NCI-H748 (cell line): Measurements from ENCODE around the gene JARID2.

Source experiments
- DNase-seq: peaks from one replicate; lab custom pipeline; 2025; ENCODE audit not compliant: unreplicated experiment; lab: John Stamatoyannopoulos, UW

The JARID2 gene

DNA sequence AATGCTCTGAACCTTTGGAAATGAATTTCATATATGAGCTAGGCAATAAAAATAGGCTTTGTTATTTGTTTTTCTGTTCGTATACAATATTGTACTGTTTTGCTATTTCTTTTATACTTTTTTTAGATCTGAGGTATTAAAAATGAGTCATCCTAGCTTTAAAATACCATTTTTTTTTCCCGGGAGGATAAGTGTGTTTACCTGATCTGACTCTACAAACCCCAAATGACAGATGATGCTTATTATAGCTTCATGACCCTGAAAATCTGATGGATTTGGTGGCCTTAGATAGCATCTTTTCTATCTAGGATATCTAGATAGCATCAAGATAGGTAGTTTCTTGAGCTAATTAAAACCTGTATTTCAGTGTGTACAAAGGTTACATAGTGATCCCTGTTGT lies 210.6 kb downstream of the JARID2 start:
- DNase-seq, result no peak

DNA sequence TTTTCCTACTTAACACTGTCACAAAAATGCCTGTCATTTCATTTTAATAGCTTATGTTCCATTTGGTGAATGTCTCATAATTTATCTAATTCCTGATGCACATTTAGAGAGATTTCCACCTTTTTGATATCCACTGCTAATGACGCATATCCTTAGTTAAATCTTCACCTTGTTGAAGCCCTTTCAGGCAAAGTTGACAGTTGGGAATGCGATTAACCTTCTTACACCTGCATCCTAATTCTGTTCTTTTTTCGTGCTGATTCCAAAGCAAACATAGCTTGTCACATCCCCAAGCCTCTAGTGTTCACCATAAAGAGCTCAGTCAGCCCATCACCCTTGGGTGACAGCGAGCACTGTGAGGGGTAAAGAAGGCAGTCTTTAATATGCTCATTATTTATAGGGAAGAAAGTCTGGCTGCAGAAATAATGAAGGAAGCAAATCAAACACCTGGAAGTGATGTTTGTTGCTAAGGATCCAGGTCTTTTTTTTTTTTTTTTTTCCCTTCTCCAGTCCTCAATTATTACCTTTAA lies 211.3 kb downstream of the JARID2 start:
- DNase-seq, result peak; percentile 42

DNA sequence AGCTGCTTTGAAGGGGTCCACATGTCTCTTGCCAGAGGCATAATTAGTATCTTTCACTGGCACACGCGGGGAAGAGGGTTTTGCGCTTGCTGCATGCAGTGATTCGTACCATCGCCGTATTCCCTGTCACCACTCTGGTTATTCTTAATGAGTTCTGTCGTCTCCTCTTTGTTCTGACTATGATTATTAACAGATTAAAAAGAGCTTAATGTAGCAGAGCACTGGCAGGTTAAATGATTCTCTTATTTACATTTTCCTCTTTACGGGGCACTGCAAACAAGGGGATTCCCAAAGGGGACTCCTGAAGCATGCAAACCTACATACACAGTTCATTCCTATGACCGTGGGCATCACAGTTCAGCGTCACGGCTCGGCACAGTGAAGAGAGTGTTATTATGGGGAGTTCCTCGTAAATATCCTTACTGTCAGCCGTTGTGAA lies 212.2 kb downstream of the JARID2 start:
- DNase-seq, result peak; percentile 66

DNA sequence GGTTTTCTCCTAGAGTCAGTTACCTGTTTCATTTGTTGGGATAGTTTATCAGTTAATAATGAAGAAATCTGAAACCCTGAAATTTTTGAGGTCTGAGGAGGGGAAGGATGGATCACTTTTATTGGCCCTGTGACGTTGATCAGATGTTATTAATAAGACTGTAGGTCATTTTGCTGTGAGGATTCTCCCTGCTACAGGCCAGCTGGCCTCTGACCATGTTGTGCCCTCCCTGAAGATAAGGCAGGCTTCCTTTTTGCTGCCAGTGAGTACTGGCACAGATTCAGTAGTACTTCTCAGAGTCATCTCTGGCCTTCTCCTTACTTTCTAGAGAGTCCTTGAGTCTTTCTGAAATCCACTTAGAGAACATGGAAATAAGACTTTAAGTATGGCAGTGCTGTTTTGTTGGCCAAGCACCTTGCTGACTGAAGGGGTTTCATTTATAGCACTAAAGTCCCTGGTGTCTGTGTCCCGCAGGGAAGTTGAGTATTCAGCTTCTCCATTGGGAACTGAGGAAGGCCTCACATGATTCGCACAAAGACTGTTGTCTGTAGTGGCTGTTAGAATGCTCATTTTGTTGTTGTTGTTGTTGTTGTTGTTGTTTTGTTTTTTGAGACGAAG lies 214.3 kb downstream of the JARID2 start:
- no peak for DNase-seq

DNA sequence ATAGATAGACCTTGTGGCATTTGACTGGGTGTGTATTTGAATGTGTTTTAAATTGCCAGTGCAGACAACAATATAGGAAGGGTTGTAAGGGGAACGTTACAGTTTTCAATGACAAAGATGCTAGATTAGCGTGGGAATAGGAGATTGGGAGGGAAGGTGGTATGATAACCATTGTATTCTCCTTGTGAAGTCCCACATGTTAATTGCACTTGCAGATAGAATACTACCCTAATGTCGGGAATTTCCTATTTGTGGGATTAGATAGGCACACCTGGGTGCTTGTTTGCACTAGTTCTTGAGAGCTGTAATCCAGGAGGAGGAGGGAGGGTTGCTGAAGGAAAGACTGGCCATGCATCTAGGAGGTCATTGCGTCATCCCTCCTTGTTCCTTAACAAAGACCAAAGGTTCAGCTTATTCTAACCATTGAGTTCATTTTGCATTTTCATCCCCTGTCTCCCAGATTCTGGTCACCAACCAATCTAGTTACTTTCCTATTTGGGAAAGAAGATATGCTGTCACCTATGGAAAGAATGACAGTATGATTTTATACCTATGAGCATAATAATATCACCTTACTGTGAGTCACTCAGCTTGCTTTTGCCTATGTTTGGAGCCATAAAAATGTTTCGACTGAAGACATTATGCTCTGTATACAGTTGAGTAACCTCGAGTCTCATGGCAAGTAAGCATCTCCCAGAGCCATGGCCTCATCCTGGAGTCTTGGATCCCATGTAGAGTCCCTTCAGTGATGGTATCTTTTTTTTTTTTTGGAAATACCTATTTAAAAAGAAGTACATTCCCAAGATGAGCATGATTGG lies 215.5 kb downstream of the JARID2 start:
- DNase-seq, result no peak

DNA sequence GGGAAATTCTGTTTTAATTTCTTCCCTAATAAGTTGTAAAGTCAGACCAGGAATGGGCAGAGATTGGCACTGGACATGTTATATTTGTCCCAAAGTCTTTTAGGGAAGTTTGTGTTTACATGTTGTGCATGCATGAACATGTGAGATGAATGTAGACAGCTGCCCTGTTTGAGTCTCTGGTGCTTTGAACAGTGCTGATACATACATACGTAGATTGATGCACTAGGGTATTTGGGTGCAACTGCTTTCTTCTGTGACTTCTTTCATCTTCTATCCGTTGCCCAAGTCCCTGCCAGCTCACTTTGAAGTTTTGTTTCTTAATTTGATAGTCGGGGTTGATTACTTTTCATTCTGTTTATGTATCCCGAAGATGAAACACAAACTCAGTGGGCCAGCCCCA lies 216.4 kb downstream of the JARID2 start:
- DNase-seq, result no peak

DNA sequence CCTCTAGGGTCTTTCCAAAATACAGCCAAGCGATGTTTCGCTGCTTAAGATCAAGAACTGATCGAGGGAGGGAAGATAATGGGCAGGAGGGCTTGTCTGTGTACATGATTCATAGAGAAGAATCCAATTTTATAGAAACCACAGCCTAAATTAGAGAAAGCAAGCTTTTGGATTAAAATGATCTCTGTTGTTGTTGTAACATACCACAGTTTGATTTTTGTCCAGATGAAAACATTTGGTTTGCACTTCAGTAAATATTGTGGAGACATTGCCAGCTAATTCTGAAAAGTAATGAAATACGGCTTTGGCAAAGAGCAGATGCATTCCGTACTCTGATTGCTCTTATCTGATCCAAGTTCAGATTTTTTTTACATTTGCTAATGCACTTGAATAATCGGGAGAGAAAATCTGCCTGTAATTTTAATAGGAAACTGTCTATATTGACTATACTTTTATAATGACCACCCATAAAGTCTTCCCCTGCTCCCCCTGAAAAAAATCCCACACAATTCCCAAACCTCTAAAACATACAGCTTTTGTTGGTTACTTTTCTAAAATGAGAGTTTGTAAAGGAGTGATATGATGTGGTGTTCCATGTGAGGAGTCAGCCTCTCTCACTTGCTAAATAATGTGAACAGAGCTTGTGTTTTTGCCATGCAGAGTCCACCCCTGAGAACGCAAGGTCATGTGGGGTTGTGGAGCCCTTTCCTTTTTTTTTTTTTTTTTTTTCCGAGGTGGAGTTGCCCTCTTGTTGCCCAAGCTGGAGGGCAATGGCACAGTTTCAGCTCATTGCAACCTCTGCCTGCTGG lies 217.1 kb downstream of the JARID2 start:
- no peak for DNase-seq

DNA sequence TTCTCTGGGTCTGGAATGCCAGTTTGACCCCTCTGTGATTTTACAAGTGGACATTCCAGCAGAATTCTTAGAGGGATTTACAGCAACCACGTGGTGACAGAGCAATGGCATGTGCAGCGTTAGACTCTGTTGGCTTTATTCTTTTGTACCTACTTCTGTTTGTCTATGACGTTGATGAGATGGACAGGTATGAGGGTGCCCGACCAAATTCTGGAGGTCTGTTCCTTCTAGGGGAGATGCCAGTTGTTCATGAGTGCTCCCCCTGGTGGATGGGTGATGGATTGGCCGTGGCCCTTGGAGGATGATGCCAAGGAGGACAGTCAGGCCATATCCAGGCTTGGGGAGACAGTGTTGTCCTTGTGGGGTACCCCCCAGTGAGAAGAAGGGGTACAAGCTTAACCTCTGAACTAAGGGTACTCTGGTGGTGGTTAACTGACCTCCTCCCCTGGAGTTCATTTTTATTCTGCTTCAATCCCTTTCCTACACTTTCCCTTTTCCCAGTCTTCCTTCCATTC lies 218.4 kb downstream of the JARID2 start:
- peak; percentile 47 for DNase-seq

DNA sequence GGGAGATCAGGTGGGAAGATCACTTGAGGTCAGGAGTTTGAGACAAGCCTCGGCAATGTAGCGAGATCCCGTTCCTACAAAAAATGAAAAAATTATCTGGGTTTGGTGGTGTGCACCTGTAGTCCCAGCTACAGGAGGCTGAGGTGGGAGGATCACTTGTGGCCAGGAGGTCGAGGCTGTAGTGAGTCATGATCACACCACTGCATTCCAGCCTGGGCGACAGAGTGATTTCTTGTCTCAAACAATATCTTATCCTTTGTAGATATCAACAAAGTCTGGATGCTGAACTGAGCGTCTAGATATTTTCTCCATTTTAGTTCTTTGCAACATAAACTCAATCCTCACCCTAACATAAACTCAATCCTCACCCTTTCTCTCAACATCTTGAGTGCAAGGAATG lies 219.3 kb downstream of the JARID2 start:
- DNase-seq, result no peak

DNA sequence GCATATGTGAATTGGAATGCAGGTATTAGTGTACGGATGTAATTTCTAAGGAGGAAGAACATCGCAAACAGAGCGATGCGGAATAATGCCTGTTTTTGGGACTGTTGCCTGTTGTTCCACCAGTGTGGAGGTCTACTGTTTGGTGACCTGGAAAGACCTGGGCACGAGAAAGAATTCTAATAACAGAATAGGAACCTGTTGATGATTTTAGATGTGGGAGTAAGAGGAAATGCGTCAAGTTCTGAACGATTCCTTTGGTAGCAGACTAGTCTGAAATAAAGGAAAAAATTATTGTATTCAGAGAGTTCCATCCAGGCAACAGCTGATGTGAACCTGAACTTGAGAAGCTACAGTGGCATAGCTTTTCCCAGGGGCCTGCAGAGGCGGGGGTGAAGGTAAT lies 224.9 kb downstream of the JARID2 start:
- DNase-seq, result no peak

DNA sequence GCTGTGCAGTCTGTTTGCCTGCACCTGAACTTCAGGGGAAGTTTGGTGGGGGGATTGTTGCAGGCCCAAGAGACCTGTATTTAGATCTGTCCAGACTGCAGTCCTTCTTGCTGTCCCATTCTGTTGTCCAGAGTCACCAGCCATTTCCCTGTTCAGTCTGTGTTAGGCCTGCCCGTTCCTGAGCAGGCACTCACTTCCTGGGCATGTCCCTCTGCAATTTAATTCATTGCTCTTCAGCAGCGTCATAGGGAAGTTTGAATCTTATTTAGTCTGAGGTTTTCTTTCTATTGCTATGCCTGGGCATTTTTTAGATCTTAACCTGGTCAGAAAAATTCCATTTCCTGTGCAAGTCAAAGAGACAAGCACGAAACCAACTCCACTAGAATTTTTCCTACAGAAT lies 226.8 kb downstream of the JARID2 start:
- no peak for DNase-seq

DNA sequence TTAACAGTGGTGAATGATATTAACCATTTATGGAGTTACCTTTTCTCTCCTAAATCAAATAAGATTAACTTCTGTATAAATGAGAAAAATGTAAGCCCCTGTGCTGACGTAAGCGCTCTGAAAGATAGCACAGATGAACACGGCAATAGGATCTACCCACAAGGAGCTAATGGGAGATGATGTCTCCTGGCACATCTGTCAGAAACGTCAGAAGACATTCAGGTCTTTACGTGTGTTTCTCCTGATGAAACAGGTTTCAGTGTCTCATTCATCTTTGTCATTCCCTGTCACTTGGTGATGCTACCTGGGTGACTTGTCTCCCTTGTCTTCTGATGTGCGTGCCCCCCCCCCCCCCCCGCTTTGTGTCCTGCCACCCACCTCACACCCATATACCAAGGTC lies 227.3 kb downstream of the JARID2 start:
- DNase-seq, result no peak

DNA sequence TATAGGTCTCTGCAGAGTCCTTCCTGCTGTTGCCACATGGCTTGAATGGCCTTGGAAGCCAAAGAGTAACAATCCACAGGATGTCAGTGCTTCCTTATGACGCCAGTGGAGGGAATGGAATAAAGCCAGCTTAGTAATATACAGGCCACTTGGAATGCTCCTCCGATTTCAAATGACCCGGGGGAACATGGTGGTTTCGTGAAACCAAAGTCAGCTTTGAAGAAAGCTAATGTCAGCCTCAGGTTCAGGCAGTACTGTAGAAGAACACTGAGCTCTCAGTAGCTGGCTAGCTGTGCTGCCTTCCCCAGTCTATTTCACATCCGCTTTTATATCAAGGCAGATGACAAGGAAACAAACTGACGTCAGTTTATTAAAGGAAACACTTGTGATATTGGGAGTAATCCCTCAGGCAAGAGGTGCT lies 227.9 kb downstream of the JARID2 start:
- DNase-seq, result no peak

DNA sequence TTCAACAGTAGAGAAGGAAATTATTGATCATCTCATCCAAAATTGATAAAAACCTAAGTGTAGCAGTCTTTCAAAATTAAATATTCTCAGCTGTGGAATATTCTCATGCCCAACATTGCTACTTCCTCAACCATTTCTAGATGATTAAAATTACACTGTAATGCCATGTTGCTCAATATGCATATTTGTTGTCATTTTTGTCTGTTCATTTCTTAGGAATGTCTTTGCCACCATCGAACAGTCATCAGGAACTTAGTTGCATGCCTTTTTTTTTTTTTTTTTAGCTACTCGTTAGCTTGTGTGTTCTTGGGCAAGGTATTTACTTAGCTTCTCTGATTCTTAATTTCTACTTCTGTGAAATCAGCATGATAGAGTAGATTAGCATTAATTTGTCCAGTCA lies 228.3 kb downstream of the JARID2 start:
- DNase-seq, result no peak

DNA sequence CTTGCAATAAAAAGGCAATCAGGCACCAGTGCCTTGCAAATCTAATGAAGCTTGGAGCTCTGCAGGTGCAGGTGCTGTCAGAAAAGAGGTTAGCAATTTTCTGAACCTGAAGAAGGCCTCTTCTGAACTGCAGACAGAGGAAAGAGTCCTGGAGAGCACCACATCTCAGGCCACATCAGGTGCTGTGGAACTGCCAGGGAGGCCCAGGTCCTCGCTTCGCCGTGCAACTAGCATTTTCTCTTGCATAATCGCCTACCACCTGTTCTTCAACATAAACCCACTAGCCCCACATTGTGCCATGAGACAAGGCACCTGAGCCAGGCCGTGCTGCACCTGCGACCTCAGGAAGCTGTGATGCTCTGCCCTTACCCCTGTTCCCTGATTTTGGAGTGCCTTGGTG lies 229.4 kb downstream of the JARID2 start:
- DNase-seq, result no peak

DNA sequence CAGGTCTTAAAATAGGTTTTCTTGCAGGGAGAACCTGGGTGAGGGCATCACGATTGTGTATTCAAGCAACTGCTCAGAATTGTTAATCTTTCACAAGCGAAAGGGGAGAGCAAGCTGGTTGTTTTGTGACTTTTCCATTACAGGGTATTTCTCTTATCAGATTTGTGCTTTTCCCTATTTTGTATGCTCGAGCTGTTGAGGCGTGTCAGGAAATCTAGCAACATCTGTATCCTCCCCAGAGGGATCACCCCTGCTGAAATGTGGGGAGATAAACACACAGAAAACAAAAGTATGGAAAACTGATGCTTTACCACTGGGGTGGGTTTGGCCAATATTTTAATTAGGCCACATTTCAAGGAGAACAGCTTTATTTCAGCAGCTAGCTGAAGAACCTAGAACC lies 230.0 kb downstream of the JARID2 start:
- DNase-seq, result no peak

DNA sequence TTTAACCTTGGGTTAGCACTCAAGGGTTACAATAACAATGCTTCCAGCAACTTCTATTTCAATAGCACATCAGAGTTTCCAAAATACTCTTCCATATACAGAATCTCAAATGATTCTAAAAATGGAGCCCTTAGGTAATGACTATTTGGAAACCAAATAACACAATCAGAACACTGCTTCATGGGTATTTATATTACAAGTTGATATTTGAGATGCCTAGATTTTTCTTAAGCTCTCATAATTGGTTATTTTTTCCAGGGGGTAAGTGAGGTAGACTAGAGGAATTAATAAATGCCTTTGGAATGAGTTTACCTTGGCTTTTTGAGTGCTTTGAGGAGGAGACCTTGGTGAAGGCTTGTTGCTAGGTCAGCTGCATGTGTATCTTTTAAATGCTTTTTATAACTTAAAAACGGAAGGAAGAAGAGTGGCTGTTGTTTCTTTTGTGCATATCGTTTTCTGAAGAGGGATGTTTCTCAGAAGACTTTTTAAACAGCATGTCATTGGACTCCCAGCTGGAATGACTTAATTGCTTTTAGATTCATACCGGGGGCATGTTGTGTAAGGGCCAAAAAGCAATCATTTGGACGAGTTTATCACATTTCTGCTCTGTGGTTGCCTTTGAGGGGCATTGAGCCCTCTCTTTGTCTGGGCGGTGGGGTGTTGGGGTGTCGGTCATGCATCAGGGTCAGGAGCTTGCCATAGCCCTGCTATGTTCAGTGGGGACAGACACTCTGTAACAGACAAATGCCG lies 230.9 kb downstream of the JARID2 start:
- DNase-seq, result no peak

DNA sequence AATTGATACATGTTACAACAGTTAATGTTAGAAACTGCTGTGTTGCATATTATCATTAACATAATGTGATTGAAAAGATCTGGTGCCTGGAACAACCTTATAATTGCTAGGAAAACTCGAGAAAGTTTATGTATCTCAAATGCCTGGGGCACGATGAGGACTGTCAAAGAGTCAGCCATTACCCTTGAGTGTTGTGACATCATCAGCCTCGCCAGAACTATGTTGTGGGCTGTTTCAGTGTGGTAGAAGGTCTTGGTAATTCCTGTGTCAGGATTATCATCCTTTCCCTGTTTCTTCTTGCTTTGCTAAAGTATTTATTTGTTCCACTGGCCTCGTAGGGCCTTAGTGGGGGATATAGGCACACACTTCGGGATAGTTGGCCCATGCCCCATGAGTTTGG lies 231.9 kb downstream of the JARID2 start:
- no peak for DNase-seq

DNA sequence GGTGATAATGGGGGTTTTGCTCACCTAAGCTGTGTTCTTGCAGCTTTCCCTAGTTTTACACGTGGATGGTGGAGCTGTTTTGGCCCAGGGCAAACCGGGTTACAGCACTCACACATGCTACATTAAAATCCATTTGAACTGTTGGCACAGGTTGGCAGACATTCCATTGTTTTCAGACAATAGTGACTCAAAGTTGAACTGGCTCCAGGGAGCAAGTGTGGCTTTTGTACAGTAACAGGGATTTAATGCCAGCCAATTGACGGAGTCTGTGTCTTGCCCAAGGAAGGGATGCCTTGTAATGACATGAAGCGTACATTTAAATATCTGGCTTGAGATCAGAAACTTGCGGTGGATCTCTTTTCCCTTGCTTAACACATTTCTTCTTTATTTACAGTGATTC lies 233.9 kb downstream of the JARID2 start:
- no peak for DNase-seq

DNA sequence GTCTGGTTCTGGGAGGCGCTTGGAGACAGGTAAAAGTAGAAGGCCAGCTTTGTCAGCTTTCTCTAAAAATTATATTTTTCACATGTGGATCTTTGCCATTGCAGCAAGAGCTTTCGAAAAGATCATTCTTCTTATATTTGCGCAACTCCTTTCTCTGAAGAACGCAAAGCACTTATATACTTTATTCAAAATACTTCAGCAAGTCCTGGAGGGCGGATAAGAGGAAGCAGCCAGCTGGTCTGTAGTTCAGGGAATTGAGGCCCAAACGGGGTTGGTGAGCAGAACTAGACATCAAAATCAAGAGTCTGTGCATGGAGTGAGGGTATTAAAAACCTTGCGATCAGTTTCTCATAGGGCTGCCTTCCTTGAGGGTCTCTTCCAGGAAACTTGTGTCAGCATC lies 234.7 kb downstream of the JARID2 start:
- no peak for DNase-seq
